Measurements from ENCODE around the gene LRRK1.

GRCh38 chr15:101111570-101112262 is 192.6 kb downstream of the LRRK1 start:
- no peak for TF ChIP-seq POLR2A (IDR thresholded peaks at IDR 0.05; ENCODE audit: low read length)
- TF ChIP-seq GATA1 (IDR thresholded peaks at IDR 0.05; ENCODE audit: low read depth, low read length) = no peak
